Erythroblast (primary cell): ENCODE results near the gene ADAMTSL2.

Experiments
- GATA1 ChIP-seq: IDR thresholded peaks from 2 replicates; pipeline ENCODE4 v1.6.1; 2011; ENCODE audit warnings: low read depth, mild to moderate bottlenecking, control low read depth, low read length, moderate library complexity
- POLR2A ChIP-seq: IDR thresholded peaks from 2 replicates; pipeline ENCODE4 v1.6.1; 2011; ENCODE audit warnings: mild to moderate bottlenecking, low read length

- TF ChIP-seq POLR2A (no peak), GATA1 (no peak)
Measured at GRCh38 chr9:133515240-133515610, 19.3 kb upstream of the ADAMTSL2 start.
